ENCODE results near the gene HAVCR1.
A peak's percentile ranks its signal among the peaks of the same experiment; 100 is the strongest.
"Not testable (repeated sequence)": the region's sequence is repeated elsewhere in the genome, so short reads cannot be mapped to it uniquely, and the experiment has no call there.

The HAVCR1 gene

DNA sequence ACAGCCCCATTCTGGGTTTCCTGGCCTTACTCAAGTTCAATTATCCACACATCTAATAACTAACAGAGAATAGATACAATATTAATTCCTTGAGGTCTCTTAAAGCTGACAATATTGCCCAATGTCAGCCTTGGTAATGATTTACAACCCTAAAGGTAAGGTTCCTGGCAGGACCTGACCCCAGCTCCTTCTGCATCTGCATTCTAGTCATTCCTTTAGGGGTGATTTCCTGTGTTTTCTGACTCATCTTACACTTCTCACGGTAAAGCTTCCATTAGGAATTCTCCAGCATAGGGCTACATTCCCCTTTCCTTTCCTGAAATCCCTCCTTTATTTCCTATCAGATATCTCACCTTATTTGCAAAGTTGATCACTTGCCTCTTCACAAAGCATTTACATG is 9.3 kb downstream of the HAVCR1 start:
- DNase-seq: no peak

DNA sequence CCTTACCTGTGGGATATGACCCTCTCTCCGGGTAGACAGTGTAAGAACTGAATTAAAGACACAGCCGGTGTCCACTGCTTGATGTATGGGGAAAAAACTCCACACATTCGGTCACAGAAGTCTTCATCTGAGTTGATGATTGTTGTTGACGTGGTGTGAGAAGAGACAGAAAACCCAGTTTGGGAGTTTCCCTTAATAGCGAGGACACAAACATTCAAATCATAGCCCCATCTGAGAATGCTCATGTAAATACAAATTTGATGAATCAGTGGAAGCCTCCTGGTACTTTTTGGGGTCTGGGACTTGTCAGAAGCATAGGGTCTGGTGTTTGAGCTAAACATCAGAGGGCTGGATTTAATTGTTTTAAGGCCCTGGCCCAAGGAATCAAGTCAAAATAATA is 11.0 kb downstream of the HAVCR1 start:
- DNase-seq: no peak

DNA sequence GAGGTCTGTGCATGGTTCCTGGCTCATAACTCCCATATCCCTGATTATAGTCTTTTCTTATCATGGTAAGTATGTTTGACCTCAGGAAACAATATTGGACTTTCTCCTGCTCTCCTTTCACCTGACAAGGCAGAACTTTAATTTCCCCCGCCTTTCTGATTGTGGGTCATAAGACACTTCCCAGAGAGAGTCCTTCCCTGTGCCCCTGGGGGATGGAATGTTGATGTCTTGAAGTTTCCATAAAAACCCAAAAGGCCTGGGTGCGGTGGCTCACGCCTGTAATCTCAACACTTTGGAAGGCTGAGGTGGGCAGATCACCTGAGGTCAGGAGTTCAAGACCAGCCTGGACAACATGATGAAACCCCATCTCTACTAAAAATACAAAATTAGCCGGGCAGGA is 11.9 kb downstream of the HAVCR1 start:
- not testable (repeated sequence) for DNase-seq

DNA sequence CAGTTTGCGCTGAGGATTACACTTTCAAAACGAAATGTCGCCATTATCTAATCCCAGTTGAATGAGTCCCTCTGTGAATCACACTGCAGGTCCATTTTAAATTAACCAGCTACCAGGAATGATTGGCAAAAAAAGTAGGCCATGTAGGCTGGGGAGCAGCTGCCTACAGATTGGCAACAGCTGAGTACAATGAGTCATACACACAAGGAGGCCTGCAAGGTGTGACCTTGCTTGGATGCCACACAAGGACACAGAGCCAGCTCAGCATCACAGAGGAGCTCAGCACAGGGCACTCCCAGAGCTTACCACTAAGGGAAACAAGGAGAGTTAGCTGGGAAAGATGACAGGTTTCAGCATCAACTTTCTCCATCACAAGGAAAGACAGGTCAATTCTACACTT is 12.9 kb downstream of the HAVCR1 start:
- no peak for DNase-seq

DNA sequence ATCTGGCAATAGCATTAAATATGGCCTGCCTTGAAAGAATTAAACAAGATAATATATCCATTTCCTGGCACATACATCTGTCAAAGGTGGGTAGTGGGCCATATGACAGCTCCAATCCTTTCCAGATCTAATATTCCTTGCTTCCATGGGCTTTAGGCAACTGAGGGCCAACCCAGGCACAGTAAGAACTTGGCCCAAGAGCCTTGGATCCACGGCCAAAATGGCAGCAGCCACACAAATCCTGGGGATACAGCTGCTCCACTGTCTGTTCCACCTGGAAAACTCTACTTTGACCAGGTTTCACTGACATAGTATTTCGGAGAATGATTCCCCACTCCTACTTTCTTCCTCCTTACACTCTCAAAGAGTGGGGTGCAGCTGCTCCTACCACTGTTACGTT is 13.3 kb downstream of the HAVCR1 start:
- no peak for DNase-seq

DNA sequence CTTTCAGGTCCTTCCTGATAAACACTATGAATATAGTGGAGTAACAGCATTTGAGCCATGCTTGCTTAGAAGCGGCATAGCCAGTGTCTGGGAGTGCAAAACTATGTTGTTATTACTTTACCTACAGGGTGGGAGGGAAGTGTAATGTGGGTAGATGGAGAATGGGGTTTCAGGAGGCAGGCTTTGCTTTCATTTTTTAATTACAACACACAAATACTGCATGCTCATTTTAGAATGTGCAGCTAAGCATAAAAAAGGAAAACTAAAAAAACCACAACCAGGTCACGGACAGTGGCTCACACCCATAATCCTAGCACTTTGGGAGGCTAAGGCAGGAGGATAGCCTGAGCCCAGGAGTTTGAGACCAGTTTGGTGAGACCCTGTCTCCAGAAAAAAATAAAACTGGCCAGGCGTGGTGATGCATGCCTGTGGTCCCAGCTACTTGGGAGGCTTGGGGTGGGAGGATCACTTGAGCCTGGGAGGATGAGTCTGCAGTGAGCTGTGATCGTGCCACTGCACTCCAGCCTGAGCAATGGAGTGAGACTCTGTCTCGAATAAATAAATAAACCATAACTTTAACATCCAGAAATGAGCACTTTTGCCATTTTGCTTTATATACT is 20.2 kb downstream of the HAVCR1 start:
- DNase-seq: peak in 1 of 5 experiments; percentile 25

DNA sequence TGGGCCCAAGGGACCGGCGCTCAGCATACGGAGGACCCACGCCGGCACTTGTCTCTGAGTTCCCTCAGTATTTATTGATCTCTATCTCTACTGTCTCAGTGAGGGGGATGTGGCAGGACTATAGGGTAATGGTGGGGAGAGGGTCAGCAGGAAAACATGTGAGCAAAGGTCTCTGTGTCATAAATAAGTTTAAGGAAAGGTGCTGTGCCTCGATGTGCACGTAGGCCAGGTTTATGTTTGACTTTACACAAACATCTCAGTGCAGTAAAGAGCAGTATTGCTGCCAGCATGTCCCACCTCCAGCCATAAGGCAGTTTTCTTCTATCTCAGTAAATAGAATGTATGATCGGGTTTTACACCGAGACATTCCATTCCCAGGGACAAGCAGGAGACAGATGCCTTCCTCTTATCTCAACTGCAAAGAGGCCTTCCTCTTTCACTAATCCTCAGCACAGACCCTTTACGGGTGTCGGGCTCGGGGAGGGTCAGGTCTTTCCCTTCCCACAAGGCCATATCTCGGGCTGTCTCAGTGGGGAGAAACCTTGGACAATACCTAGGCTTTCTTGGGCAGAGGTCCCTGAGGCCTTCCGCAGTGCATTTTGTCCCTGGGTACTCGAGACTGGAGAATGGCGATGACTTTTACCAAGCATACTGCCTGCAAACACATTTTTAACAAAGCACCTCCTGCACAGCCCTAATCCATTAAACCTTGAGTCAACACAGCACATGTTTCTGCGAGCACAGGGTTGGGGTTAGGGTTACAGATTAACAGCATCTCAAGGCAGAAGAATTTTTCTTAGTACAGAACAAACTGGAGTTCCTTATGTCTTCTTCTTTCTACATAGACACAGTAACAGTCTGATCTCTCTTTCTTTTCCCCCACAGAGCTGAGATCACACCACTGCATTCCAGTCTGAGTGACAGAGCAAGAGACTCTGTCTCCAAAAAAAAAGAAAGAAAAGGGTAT is 24.5 kb downstream of the HAVCR1 start:
- not testable (repeated sequence) for DNase-seq

DNA sequence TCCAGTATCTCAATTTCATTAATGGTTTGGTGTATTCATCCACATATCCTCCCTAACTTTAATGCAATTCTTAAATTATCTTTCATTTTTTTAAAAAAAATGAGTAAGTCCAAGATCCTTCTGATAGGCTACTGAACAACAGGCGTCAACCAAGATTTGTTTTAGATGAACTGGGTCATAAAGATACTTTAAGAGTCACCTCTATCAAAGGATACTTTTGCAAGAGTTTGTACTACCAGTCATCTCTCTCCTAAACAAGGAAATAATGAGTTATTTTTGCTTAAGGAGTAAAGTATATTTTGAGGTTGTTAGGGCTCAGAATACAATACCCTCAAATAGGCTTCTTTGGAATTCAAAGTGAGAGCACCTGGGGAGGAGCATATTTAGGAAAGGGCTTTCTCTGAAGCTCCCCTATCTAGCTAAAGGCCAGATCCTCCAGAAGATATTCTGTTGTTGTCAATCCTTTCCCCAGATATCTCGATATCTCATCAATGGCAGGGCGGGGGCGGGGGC is 25.8 kb downstream of the HAVCR1 start:
- DNase-seq: peak in 1 of 5 experiments; percentile 47

DNA sequence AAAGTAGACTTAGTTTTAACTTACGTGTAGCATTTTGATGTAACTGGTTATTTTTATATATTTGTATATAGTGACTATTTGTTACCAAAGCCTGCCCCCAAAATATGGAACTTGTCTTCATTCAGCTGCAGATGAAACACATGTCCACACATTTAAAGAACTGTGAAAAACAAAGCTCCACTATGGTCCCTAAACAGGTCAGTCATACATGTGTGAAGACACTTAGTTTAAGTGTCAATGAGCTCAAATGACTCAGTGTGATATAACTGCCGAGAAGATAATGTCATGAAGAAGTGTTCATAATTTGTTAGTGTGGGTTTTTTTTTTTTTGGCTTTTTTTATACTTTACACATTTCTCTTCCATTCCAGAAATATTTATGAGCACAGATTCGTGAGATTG is 28.2 kb downstream of the HAVCR1 start:
- DNase-seq: peak in 1 of 5 experiments; percentile 32

DNA sequence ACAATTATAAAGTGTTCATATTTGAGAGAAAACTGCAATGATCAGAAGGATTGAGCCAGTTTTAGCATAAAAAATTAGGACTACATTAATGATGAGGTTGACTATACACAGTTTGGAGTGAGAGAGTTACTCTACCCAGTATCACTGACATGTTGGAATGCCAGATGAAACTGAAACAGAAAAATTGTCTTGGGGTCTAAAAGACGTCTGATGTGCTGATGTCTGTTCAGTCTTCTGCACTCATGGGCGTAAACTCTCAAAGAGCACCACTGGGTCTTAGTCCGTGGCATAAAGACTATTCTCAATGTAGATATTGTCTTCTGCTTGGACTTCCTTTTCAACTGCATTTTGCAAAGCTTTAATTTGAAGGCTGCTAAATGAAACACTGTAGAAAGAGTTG is 29.5 kb downstream of the HAVCR1 start:
- DNase-seq: no peak

DNA sequence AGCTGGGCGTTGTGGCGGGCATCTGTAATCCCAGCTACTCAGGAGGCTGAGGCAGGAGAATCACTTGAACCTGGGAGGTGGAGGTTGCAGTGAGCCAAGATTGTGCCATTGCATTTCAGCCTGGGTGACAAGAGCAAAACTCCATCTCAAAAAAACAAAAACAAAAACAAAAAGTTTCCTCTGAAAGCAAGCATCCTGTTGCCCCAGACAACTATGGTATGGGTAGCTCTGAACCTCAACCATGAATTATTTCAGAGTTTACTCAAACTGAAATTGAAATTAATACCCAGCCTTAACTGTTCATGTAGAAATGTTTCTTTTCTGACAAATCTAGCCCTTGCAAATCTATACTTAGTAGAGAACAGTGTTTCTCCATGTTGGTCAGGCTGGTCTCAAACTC is 31.3 kb downstream of the HAVCR1 start:
- peak in 1 of 5 experiments; percentile 86 for DNase-seq

DNA sequence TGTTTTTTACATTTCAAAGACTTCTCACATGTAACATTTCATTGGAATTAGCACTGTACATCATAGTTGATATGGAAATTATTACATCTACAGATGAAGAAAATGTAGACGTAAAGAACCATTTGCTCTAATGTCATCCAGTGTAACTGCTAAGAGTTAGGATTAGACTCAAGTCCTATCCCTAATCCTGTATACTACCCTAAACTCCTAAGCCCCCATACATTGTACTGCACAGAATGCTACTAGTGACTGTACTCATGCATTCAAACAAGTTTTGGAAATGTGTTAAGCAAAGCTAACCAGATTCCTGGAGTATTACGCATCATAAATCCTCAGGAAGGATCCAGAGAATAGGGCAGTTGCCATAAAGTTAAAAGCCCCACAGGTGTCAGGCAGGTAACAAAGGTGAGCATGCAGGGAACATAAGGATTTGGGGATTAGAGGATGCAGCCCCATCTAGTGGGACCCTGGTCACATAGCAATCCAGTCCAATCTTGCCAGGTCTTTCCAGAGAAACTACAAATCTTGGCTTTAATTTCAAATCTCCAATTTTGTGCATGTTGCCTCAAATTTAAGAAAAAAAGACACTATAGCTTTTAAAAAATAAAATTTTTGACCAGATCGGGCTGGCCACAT is 32.0 kb downstream of the HAVCR1 start:
- no peak for DNase-seq

DNA sequence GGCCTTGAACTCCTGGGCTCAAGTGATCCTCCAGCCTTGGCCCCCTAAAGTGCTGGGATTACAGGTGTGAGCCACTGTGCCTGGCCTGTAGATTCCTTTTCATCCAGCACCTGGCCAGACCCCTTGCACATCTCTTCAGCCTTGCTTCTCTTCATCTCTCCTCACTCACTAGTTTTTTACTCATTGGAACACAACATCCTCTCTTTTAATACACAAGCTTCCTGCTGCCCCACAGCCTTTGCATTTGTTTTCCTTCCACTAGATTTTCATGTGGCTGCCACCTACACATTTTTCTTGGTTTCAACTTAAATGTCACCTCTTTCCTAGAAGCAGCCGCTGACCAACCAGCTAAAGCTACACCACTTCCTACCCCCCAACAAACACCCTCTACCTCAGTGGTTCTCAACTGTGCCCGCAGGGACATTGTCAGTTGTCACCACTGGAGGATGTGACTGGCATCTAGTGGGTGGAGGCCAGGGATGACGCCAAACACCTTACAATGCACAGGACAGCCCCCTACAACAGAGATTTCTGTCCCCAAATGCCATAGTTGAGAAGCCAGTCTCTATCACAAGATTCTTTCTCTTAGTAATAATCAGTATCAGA is 33.7 kb downstream of the HAVCR1 start:
- peak in 3 of 5 experiments; percentile 4 to 98 (median 82) for DNase-seq

DNA sequence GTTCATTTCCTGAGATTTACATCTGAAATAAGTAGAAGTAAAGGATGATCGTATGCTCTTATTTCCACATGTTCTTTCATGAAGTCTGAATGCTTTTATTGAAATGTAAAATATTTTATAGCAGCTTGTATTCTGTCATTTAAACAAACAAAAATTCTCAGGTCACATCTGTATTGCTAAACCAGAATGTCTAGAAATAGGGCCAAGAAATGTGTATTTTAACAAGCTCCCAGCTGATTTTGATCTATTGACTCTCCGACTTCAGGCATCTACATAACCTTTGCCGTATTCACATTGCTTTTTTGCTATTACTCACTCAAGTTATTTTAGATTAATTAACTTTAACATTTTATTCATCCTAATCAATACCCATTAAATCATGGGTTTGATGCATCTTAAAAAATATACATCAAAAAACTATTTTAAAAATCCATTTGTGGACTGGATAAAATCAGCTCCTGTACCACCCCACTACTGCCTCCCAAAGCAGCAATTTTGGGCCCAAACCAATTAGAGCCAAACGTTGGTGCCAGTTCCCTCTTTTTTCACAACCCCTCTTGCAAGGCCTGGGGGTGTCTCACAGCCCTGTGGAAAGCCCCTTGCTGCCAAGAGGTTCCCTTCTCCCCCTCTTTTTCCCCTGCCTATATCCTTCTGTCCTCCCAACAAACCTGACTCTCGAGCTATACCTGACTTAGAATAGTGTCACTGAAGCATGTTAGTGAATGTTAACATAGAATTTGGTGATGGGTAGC is 34.5 kb downstream of the HAVCR1 start:
- DNase-seq: no peak

DNA sequence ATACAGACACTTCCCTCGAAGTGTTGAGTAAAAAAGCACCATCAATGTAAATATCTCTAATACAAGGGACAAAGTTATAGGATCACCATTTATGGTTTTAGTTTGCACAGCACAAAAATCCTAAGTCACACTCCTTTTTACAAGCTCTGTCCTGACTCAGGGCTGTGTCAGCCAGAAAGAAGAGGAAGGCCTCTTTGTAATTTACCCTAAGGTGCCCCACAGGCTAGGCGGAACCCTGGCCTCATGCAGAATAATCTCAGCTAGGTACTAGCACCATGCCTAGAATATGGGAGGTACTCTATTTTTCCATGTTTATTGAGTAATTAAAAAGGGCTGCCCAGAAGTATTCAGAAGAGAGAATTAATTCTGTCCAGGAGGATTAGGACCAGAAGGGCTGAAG is 36.9 kb downstream of the HAVCR1 start:
- DNase-seq: no peak

DNA sequence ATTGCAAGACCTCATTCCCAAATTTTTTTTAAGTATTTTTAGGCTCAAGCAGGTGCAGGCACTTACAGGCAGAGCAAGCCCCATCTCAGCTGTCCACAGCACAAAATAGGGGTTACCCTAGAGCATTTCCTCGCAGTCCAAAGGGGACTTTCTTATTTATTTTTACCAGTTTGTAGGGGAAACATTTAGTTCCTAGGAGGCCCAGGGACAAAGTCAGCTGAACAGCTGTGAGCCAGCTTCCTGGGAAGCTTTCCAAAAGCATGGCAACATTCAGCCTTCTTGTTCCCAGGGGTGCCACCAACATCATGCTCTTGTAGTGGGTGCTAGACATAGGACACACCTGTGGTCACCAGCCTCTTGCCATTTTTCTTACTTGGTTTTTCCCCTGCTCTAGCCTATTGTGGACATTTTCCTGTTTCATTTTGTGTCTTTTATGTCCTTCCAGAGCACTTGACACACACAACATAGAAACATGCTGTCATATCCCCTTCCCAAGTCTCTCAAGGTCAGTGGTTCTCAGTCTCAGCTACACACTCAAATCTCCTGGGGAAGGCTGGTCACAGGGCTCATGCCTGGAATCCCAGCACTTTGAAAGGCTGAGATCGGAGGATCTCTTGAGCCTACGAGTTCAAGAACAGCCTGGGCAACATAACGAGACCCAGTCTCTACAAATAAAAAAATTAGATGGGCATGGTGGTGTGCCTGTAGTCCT is 38.2 kb downstream of the HAVCR1 start:
- DNase-seq: no peak

DNA sequence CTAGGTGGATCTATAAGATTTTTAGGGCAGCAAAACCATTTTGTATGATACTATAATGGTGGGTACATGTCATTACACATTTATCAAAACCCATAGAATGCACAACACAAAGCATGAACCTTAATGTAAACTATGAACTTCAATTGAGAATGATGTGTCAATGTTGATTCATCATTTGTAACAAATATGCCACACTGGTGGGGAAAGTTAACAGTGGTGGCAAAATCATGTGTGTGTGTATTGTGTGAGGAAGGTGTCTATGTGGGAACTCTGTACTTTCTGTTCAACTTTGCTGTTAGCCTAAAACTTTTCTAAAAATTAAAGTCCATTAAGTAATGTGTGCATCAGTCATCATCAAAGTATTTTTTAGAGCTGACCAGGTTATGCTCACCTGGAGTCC is 38.9 kb downstream of the HAVCR1 start:
- no peak for DNase-seq

DNA sequence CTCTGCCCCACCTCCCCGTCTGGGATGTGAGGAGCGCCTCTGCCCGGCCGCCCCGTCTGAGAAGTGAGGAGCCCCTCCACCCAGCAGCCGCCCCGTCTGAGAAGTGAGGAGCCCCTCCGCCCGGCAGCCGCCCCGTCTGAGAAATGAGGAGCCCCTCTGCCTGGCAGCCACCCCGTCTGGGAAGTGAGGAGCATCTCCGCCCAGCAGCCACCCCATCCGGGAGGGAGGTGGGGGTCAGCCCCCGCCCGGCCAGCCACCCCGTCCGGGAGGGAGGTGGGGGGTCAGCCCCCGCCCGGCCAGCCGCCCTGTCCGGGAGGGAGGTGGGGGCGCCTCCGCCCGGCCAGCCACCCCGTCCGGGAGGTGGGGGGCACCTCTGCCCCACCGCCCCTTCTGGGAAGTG is 44.8 kb downstream of the HAVCR1 start:
- not testable (repeated sequence) for DNase-seq

DNA sequence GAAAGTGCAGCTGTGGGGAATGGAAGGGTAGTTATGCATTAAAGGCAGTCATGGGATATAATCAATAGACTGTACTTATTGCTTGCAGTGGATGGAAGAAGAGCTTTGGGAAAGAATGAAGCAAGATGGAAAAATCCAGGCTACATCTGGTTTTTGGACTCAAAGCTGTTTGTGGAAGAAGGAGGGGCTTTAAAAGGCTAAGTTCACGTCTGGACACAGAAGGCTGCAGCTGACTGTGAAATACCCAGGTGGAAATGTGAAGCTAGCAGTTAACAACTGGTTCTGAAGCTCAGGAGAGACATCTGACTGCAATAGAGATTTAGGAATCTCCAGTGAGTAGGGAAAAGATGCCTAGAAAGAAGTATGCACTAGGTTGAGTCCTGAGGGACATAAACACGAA is 52.7 kb downstream of the HAVCR1 start:
- DNase-seq: no peak

DNA sequence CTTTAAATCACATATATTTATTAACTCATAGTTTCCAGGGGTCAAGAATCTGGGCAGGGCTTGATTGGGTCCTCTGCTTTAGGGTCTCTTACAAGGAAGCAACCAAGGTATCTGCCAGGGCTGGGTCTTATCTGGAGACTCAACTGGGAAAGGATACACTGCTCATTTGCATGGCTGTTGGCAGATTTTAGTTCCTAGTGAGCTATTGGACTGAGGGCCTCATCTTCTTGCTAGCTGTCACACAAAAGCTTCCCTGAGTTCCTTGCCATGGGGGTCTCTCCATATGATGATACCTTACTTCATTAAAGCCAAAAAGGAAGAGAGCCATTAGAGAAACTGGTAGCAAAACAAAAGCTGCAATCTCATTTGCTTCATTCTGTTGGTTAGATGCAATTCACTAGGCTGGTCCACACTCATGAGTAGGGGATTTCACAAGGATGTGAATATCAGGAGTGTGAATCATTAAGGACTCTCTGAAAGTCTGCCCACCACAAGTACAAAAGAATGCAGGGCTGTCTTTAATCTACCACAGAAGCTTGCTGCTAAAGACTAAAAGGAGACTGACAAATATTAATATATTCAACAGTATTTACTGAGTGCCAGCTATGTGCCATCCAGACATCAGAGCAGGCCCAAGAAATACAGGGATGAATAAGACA is 53.9 kb downstream of the HAVCR1 start:
- no peak for DNase-seq

DNA sequence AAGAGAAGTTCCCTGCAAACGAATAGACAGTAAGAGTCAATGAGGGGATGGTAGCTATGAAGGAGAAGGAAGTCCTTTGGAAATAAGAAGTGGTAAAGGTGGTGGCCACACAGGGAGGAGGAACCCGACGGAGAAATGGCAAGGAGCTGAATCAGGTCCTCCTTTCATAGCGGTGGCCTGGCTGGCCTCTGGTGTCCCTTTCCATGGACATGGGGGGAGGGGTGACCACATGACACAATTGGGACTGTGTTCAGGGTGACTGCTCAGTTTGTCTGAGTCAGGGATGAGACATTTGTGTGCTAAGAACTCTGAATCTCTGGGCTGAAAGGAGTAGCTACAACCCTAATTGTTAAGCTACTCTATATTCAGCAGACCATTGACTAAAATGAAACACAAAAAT is 67.2 kb downstream of the HAVCR1 start:
- no peak for DNase-seq
